Measurements from ENCODE around the gene DHX32. TPM values are rescaled to one million over a fixed set of nuclear protein-coding genes. Genes with fewer than 3 reads are reported as not detected.

DHX32 gene
- total and polyA plus RNA-seq, 2 experiments from 2014 or later, result 40.6 to 50.8 TPM

- no peaks in the 10 kb centered on the region for H3K9me3 ChIP-seq (ENCODE audit: low read depth)
- H3K36me3 ChIP-seq (replicated peaks; ENCODE audit: insufficient read depth, low read depth), result no peaks in the 10 kb centered on the region
- H3K27me3 ChIP-seq, result no peaks in the 10 kb centered on the region
- H3K9me2 ChIP-seq (replicated peaks; ENCODE audit: insufficient read depth), result no peaks in the 10 kb centered on the region
- TF ChIP-seq EZH2phosphoT487 (IDR thresholded peaks at IDR 0.05; ENCODE audit: low read depth, severe bottlenecking, unreplicated experiment) (no peak), EZH2 (IDR thresholded peaks at IDR 0.05; ENCODE audit: borderline replicate concordance) (no peak), CTCF (IDR thresholded peaks at IDR 0.05; ENCODE audit: poor library complexity) (no peak)
- WGBS (ENCODE audit: low lambda C conversion rate, missing lambda C conversion rate), result 85% methylated on average over 3 of the region's 3 CpGs
- no peaks in the 10 kb centered on the region for H3K79me2 ChIP-seq
- no peak overlapping the region for H3K4me3 ChIP-seq
- no peaks in the 10 kb centered on the region for H4K20me1 ChIP-seq (ENCODE audit: insufficient read depth, poor library complexity, severe bottlenecking)
- H3K4me2 ChIP-seq, result no peak overlapping the region
- H3K27ac ChIP-seq, result no peak overlapping the region
- no peak for DNase-seq (ENCODE audit: low spot score)
- no peak overlapping the region for H2AFZ ChIP-seq
- H3K4me1 ChIP-seq (ENCODE audit: insufficient read depth), result no peaks in the 10 kb centered on the region
These were observed 16.0 kb downstream of the DHX32 start for GRCh38 chr10:125865120-125865519.

- Histone ChIP-seq H3K4me2 (no peak overlapping the region), H3K4me3 (no peak overlapping the region), H3K79me2 (no peaks in the 10 kb centered on the region), H3K9me3 (ENCODE audit: low read depth) (no peaks in the 10 kb centered on the region), H3K4me1 (ENCODE audit: insufficient read depth) (no peaks in the 10 kb centered on the region), H2AFZ (no peak overlapping the region), H4K20me1 (ENCODE audit: insufficient read depth, poor library complexity, severe bottlenecking) (no peaks in the 10 kb centered on the region), H3K27ac (no peak overlapping the region), H3K36me3 (replicated peaks; ENCODE audit: insufficient read depth, low read depth) (no peaks in the 10 kb centered on the region), H3K9me2 (replicated peaks; ENCODE audit: insufficient read depth) (no peaks in the 10 kb centered on the region), H3K27me3 (no peaks in the 10 kb centered on the region)
- DNase-seq (ENCODE audit: low spot score), result no peak
- no peak for TF ChIP-seq CTCF (IDR thresholded peaks at IDR 0.05; ENCODE audit: poor library complexity)
- no peak for TF ChIP-seq EZH2 (IDR thresholded peaks at IDR 0.05; ENCODE audit: borderline replicate concordance)
- no peak for TF ChIP-seq EZH2phosphoT487 (IDR thresholded peaks at IDR 0.05; ENCODE audit: low read depth, severe bottlenecking, unreplicated experiment)
- 83% methylated on average over 4 of the region's 4 CpGs for WGBS (ENCODE audit: low lambda C conversion rate, missing lambda C conversion rate)
These were observed 21.8 kb downstream of the DHX32 start for GRCh38 chr10:125859128-125859817.

GRCh38 chr10:125857185-125857760 is 23.8 kb downstream of the DHX32 start:
- Histone ChIP-seq H3K27me3 (no peaks in the 10 kb centered on the region), H3K4me1 (ENCODE audit: insufficient read depth) (no peaks in the 10 kb centered on the region), H3K4me2 (no peak overlapping the region), H4K20me1 (ENCODE audit: insufficient read depth, poor library complexity, severe bottlenecking) (no peaks in the 10 kb centered on the region), H3K4me3 (no peak overlapping the region), H3K36me3 (replicated peaks; ENCODE audit: insufficient read depth, low read depth) (no peaks in the 10 kb centered on the region), H2AFZ (no peak overlapping the region), H3K9me2 (replicated peaks; ENCODE audit: insufficient read depth) (no peaks in the 10 kb centered on the region), H3K79me2 (no peaks in the 10 kb centered on the region), H3K9me3 (ENCODE audit: low read depth) (no peaks in the 10 kb centered on the region), H3K27ac (no peak overlapping the region)
- TF ChIP-seq CTCF (IDR thresholded peaks at IDR 0.05; ENCODE audit: poor library complexity), result no peak
- no peak for TF ChIP-seq EZH2phosphoT487 (IDR thresholded peaks at IDR 0.05; ENCODE audit: low read depth, severe bottlenecking, unreplicated experiment)
- TF ChIP-seq EZH2 (IDR thresholded peaks at IDR 0.05; ENCODE audit: borderline replicate concordance), result no peak
- DNase-seq (ENCODE audit: low spot score), result no peak
- 86% methylated on average over 2 of the region's 2 CpGs for WGBS (ENCODE audit: low lambda C conversion rate, missing lambda C conversion rate)

All from hepatocyte (in vitro differentiated cells).